C4-2B (cell line): ENCODE data around the gene AHCYL1.

Source experiments
- H3K27ac ChIP-seq: fragments of 450-650 bp; 2 replicates; pipeline ENCODE4 v1.5.1; 2017
- CTCF ChIP-seq: fragments of 450-650 bp; conservative IDR thresholded peaks from 2 replicates; pipeline ENCODE4 v1.5.1; 2017; ENCODE audit warnings: mild to moderate bottlenecking
- ZFX ChIP-seq: fragments of 450-650 bp; IDR thresholded peaks from 2 replicates; pipeline ENCODE4 v1.6.1; 2017

AHCYL1 gene

DNA sequence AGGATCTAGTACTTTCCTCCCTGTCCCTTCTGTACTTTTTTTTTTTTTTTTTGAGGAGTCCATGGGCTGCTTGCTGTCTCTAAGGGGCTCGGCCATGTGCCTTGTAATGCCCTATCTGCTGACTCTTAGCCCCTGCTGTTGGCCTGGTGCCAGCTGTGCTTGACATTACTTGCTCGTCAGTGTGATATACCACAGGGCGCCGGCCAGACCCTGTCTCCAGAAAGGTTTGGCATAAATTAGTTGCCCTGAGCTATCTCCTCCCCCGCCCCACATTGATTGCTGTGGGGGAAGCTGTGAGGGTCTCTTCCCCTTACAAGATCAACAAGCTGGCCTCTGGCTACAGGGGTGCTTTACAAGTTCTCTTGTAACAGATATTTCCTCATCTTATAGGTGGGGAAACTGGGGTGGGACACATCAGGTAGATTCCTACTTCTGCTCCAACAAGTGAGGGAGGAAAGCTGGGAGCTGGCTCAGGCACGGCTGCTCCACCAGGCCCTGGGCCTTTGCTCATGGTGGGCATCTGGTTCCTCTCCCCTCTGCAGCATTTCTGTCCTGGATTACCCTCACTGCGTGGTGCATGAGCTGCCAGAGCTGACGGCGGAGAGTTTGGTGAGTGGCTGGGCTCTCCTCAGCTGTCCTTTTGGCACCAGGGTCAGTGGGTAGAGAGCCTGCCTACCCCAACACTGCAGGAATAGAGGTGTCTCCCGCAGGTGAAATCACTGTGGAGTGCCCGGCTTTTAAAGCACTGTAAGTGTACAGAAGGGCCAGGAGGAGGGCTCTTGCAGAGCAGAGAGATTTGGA, 65.4 kb downstream of the AHCYL1 start:
- TF ChIP-seq CTCF (no peak), ZFX (no peak)
- peak overlapping the region; percentile 36; the same call in 1 of the 2 replicates for H3K27ac ChIP-seq

GRCh38 chr1:110050602-110051261, 66.2 kb downstream of the AHCYL1 start:
- TF ChIP-seq CTCF (no peak), ZFX (no peak)
- no peak overlapping the region; the same call in 1 of the 2 replicates for H3K27ac ChIP-seq

DNA sequence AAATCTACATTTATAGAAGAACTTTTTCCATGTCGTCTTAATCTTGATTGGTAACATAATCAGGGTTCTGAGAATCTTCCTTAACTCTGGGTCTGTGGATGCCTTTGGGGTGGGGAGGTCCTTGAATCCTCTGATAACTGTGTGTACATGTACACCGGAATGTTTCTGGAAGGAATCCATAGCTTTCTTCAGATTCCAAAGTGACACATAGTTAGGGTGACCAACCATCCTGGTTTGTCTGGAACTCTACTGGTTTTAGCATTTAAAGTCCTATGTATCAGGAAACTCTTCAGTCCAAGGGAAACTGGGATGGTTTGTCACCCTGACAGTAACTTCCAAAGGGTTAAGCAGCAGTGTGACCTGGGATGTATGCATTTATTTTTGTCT, 66.7 kb downstream of the AHCYL1 start:
- H3K27ac ChIP-seq = no peak overlapping the region
- TF ChIP-seq ZFX = no peak
- no peak for TF ChIP-seq CTCF

GRCh38 chr1:110053552-110054428, 69.2 kb downstream of the AHCYL1 start:
- H3K27ac ChIP-seq = no peak overlapping the region
- TF ChIP-seq ZFX (no peak), CTCF (peak; percentile 98)

DNA sequence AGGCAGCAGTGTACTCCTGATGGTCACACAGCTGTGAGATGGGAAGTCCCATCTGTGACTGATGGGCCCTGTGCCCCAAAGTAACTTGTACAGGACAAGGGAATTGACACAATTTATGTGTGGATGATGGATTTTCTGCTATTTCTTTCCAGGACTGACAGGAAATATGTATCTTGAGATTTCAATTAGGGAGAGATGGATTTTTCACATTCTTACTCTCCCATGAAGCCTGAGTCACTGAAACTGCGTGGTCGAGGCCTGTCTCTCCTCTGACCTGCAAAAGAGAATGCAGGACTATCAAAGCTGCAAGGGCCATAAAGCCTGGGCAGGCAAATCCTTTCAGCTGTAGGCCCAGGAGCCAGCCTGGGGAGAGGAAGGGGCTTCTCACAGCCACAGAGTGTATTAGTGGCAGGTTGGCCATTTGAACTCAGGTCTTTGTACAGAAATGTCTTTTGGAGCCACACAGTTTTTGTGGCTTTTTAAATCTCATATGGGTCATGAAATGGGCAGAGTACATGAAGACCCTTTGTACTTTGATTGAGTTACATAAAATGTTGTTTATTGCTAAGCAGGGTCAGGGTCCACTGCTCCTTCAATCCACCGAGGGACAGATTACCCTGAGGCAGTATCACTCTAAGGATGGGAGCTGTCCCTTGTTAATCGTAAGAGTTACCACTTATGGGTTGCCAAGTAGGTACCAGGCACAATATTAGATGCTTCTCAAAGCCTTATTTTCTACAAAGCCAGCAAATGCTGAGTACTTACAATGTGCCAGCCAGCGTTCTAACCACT, 71.1 kb downstream of the AHCYL1 start:
- H3K27ac ChIP-seq = no peak overlapping the region
- TF ChIP-seq ZFX = no peak
- TF ChIP-seq CTCF = no peak

- TF ChIP-seq ZFX (no peak), CTCF (no peak)
- no peak overlapping the region for H3K27ac ChIP-seq
These were observed 71.7 kb downstream of the AHCYL1 start for GRCh38 chr1:110056285-110056683.
